ENCODE measurements around the gene CSNK2A3. TPM values are rescaled to one million over a fixed set of nuclear protein-coding genes. Genes with fewer than 3 reads are reported as not detected.

The CSNK2A3 gene
- total and polyA plus RNA-seq, 10 of the 15 experiments (the other 5 are each of a cell fraction or from before 2014, with no cell fraction given) = 0.68 to 6.2 (median 1.4) TPM

- ChIA-PET CTCF (no interaction called here), SMC1A (ENCODE audit: uncharacterized antibody, unreplicated experiment) (no interaction called here), RAD21 (ENCODE audit: unreplicated experiment) (no interaction called here), POLR2A (no interaction called here)
- no peaks in the 10 kb centered on the region for H3K4me1 ChIP-seq (ENCODE audit: control insufficient read depth, insufficient read depth, low read length)
- H3K4me3 ChIP-seq = no peak overlapping the region
- ATAC-seq (no peak), DNase-seq (ENCODE audit: low read depth, low spot score) (no peak), FAIRE-seq (no peak)
- intact Hi-C loops (cut with micrococcal nuclease; ENCODE audit: unreplicated experiment) (no loop called here), in situ Hi-C loops (cut with MboI) (no loop called here)
- no peaks in the 10 kb centered on the region for H4K20me1 ChIP-seq (ENCODE audit: control insufficient read depth, insufficient read depth)
- H2AFZ ChIP-seq (ENCODE audit: control insufficient read depth, low read depth, low read length) = no peak overlapping the region
- H3K9ac ChIP-seq (ENCODE audit: control insufficient read depth, insufficient read depth, low read length) = no peak overlapping the region
- H3K36me3 ChIP-seq (ENCODE audit: control insufficient read depth in 2 of 2, insufficient read depth in 2 of 2, low read length in 1 of 2) = no peaks in the 10 kb centered on the region
- WGBS (ENCODE audit: insufficient coverage, insufficient replicate concordance, low lambda C conversion rate, missing lambda C conversion rate) = 21% methylated on average over 7 of the region's 7 CpGs
- no peak overlapping the region for H3K4me2 ChIP-seq (ENCODE audit: control insufficient read depth, insufficient read depth)
- H3K27ac ChIP-seq (ENCODE audit: control insufficient read depth, insufficient read depth) = no peak overlapping the region
- H3K79me2 ChIP-seq (ENCODE audit: control insufficient read depth, insufficient read depth, low read length) = no peaks in the 10 kb centered on the region
- no peaks in the 10 kb centered on the region for H3K27me3 ChIP-seq (replicated peaks in 1 of 2; ENCODE audit: control insufficient read depth in 2 of 2, insufficient read depth in 2 of 2, low read length in 1 of 2)
- H3K9me3 ChIP-seq (replicated peaks; ENCODE audit: control insufficient read depth, insufficient read depth, low read length) = no peaks in the 10 kb centered on the region
- no TSS peak for BruUV-seq (replicated peaks)
- TF ChIP-seq TCF7 (IDR thresholded peaks at IDR 0.05; ENCODE audit: borderline replicate concordance) = no peak
- no peak for TF ChIP-seq ZNF24 (IDR thresholded peaks at IDR 0.05)
- TF ChIP-seq STAT1 (conservative IDR thresholded peaks at IDR 0.05) = no peak
- no peak for TF ChIP-seq PAX8 (IDR thresholded peaks at IDR 0.05)
- no peak for TF ChIP-seq SREBF2 (IDR thresholded peaks at IDR 0.05; ENCODE audit: low read length)
- TF ChIP-seq, protein P1, sequence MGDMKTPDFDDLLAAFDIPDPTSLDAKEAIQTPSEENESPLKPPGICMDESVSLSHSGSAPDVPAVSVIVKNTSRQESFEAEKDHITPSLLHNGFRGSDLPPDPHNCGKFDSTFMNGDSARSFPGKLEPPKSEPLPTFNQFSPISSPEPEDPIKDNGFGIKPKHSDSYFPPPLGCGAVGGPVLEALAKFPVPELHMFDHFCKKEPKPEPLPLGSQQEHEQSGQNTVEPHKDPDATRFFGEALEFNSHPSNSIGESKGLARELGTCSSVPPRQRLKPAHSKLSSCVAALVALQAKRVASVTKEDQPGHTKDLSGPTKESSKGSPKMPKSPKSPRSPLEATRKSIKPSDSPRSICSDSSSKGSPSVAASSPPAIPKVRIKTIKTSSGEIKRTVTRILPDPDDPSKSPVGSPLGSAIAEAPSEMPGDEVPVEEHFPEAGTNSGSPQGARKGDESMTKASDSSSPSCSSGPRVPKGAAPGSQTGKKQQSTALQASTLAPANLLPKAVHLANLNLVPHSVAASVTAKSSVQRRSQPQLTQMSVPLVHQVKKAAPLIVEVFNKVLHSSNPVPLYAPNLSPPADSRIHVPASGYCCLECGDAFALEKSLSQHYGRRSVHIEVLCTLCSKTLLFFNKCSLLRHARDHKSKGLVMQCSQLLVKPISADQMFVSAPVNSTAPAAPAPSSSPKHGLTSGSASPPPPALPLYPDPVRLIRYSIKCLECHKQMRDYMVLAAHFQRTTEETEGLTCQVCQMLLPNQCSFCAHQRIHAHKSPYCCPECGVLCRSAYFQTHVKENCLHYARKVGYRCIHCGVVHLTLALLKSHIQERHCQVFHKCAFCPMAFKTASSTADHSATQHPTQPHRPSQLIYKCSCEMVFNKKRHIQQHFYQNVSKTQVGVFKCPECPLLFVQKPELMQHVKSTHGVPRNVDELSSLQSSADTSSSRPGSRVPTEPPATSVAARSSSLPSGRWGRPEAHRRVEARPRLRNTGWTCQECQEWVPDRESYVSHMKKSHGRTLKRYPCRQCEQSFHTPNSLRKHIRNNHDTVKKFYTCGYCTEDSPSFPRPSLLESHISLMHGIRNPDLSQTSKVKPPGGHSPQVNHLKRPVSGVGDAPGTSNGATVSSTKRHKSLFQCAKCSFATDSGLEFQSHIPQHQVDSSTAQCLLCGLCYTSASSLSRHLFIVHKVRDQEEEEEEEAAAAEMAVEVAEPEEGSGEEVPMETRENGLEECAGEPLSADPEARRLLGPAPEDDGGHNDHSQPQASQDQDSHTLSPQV (IDR thresholded peaks at IDR 0.05) = no peak
- TF ChIP-seq, protein P2, sequence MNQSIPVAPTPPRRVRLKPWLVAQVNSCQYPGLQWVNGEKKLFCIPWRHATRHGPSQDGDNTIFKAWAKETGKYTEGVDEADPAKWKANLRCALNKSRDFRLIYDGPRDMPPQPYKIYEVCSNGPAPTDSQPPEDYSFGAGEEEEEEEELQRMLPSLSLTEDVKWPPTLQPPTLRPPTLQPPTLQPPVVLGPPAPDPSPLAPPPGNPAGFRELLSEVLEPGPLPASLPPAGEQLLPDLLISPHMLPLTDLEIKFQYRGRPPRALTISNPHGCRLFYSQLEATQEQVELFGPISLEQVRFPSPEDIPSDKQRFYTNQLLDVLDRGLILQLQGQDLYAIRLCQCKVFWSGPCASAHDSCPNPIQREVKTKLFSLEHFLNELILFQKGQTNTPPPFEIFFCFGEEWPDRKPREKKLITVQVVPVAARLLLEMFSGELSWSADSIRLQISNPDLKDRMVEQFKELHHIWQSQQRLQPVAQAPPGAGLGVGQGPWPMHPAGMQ (IDR thresholded peaks at IDR 0.05; ENCODE audit: borderline replicate concordance) = no peak
- TF ChIP-seq, protein P3, sequence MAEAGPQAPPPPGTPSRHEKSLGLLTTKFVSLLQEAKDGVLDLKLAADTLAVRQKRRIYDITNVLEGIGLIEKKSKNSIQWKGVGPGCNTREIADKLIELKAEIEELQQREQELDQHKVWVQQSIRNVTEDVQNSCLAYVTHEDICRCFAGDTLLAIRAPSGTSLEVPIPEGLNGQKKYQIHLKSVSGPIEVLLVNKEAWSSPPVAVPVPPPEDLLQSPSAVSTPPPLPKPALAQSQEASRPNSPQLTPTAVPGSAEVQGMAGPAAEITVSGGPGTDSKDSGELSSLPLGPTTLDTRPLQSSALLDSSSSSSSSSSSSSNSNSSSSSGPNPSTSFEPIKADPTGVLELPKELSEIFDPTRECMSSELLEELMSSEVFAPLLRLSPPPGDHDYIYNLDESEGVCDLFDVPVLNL (IDR thresholded peaks at IDR 0.05; ENCODE audit: low read depth, low read length) = no peak
- TF ChIP-seq RCOR1 (conservative IDR thresholded peaks at IDR 0.05; ENCODE audit: low read depth, low read length) = no peak
- no peak for TF ChIP-seq ZZZ3 (IDR thresholded peaks at IDR 0.05; ENCODE audit: control insufficient read depth, insufficient read length, low read depth)
- no peak for TF ChIP-seq RUNX3 (IDR thresholded peaks at IDR 0.05; ENCODE audit: low read length)
- TF ChIP-seq RFX5 (IDR thresholded peaks at IDR 0.05; ENCODE audit: low read depth, low read length) = no peak
- no peak for TF ChIP-seq BRCA1 (IDR thresholded peaks at IDR 0.05; ENCODE audit: low read depth, low read length)
- TF ChIP-seq, protein P4, sequence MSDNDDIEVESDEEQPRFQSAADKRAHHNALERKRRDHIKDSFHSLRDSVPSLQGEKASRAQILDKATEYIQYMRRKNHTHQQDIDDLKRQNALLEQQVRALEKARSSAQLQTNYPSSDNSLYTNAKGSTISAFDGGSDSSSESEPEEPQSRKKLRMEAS (IDR thresholded peaks at IDR 0.05; ENCODE audit: low read depth, low read length) = no peak
- no peak for TF ChIP-seq EGR1 (IDR thresholded peaks at IDR 0.05; ENCODE audit: borderline replicate concordance in 1 of 2, low read depth in 2 of 2, low read length in 2 of 2)
- TF ChIP-seq, protein P5, sequence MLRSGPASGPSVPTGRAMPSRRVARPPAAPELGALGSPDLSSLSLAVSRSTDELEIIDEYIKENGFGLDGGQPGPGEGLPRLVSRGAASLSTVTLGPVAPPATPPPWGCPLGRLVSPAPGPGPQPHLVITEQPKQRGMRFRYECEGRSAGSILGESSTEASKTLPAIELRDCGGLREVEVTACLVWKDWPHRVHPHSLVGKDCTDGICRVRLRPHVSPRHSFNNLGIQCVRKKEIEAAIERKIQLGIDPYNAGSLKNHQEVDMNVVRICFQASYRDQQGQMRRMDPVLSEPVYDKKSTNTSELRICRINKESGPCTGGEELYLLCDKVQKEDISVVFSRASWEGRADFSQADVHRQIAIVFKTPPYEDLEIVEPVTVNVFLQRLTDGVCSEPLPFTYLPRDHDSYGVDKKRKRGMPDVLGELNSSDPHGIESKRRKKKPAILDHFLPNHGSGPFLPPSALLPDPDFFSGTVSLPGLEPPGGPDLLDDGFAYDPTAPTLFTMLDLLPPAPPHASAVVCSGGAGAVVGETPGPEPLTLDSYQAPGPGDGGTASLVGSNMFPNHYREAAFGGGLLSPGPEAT (IDR thresholded peaks at IDR 0.05; ENCODE audit: low read depth) = no peak
- TF ChIP-seq FOXM1 (IDR thresholded peaks at IDR 0.05; ENCODE audit: low read depth, low read length) = no peak
- TF ChIP-seq JUNB (IDR thresholded peaks at IDR 0.05) = no peak
Measured at GRCh38 chr11:11304550-11304949, 48.5 kb downstream of the CSNK2A3 start.

Data from GM12878 (cell line).